Neural cell (in vitro differentiated cells): ENCODE results near the gene TNS4.

ENCODE experiments used
- CTCF ChIP-seq: fragments of 450-650 bp; IDR thresholded peaks from 2 replicates; pipeline ENCODE4 v1.5.1; 2014; ENCODE audit warnings: antibody characterized with exemption, mild to moderate bottlenecking, moderate library complexity; ENCODE audit not compliant: poor library complexity, severe bottlenecking
- EP300 ChIP-seq: fragments of 450-650 bp; conservative IDR thresholded peaks from 2 replicates; pipeline ENCODE4 v1.6.1; 2014; ENCODE audit warnings: antibody characterized with exemption, mild to moderate bottlenecking, moderate library complexity; ENCODE audit not compliant: poor library complexity, severe bottlenecking
- MXI1 ChIP-seq: fragments of 450-650 bp; conservative IDR thresholded peaks from 2 replicates; pipeline ENCODE4 v1.6.1; 2014; ENCODE audit warnings: antibody characterized with exemption, mild to moderate bottlenecking; ENCODE audit not compliant: poor library complexity, severe bottlenecking
- POLR2AphosphoS5 ChIP-seq: IDR thresholded peaks from 2 replicates; pipeline ENCODE4 v1.6.1; 2012
- RAD21 ChIP-seq: fragments of 450-650 bp; conservative IDR thresholded peaks from 2 replicates; pipeline ENCODE4 v1.6.1; 2014; ENCODE audit warnings: antibody characterized with exemption, mild to moderate bottlenecking, moderate library complexity
- SMC3 ChIP-seq: fragments of 450-650 bp; conservative IDR thresholded peaks from 2 replicates; pipeline ENCODE4 v1.6.1; 2014; ENCODE audit warnings: antibody characterized with exemption, mild to moderate bottlenecking, moderate library complexity; ENCODE audit not compliant: poor library complexity
- TAF1 ChIP-seq: IDR thresholded peaks from 2 replicates; pipeline ENCODE4 v1.6.1; 2012; ENCODE audit warnings: low read depth

GRCh38 chr17:40501499-40501911 lies at the start of gene TNS4:
- TF ChIP-seq MXI1 (no peak), TAF1 (no peak), CTCF (no peak), POLR2AphosphoS5 (no peak), RAD21 (no peak), SMC3 (no peak), EP300 (no peak)
